MV-4-11 (cell line): ENCODE data around the gene DGCR8.
A peak's percentile ranks its signal among the peaks of the same experiment; 100 is the strongest.

Source experiments
- DNase-seq: peaks from one replicate; lab custom pipeline; 2025; lab: John Stamatoyannopoulos, UW

DGCR8 gene

GRCh38 chr22:20124083-20124787, 44.2 kb downstream of the DGCR8 start:
- no peak for DNase-seq

GRCh38 chr22:20125201-20126174, 45.4 kb downstream of the DGCR8 start:
- no peak for DNase-seq

- no peak for DNase-seq
Measured at GRCh38 chr22:20126284-20127029, 46.4 kb downstream of the DGCR8 start.

- no peak for DNase-seq
Measured at GRCh38 chr22:20127318-20127868, 47.4 kb downstream of the DGCR8 start.

GRCh38 chr22:20127869-20128618, 48.0 kb downstream of the DGCR8 start:
- no peak for DNase-seq

GRCh38 chr22:20128619-20128901, 48.5 kb downstream of the DGCR8 start:
- no peak for DNase-seq

GRCh38 chr22:20128902-20129746, 49.1 kb downstream of the DGCR8 start:
- peak; percentile 52 for DNase-seq

- DNase-seq = no peak
Measured at GRCh38 chr22:20129747-20130014, 49.6 kb downstream of the DGCR8 start.

- no peak for DNase-seq
Measured at GRCh38 chr22:20130319-20130718, 50.3 kb downstream of the DGCR8 start.

GRCh38 chr22:20130731-20131596, 50.9 kb downstream of the DGCR8 start:
- DNase-seq = peak; percentile 30

GRCh38 chr22:20131597-20131858, 51.5 kb downstream of the DGCR8 start, which contains the start of gene ZDHHC8:
ZDHHC8 (plus strand) TSS chr22:20131804; CDS start chr22:20131948, 144 bp downstream.
- no peak for DNase-seq

GRCh38 chr22:20131859-20132685, 52.0 kb downstream of the DGCR8 start:
- DNase-seq = no peak

GRCh38 chr22:20132686-20133246, 52.7 kb downstream of the DGCR8 start:
- no peak for DNase-seq

GRCh38 chr22:20133930-20134549, 54.0 kb downstream of the DGCR8 start:
- no peak for DNase-seq

- no peak for DNase-seq
Measured at GRCh38 chr22:20135265-20135664, 55.2 kb downstream of the DGCR8 start.

- no peak for DNase-seq
Measured at GRCh38 chr22:20135806-20136602, 56.0 kb downstream of the DGCR8 start.

GRCh38 chr22:20136603-20136873, 56.5 kb downstream of the DGCR8 start:
- DNase-seq = no peak

GRCh38 chr22:20137113-20137512, 57.1 kb downstream of the DGCR8 start:
- DNase-seq = no peak
